Muscle of back (tissue), 11 donors: ENCODE data around the gene TSEN34. TPM values are rescaled to one million over a fixed set of nuclear protein-coding genes. Genes with fewer than 3 reads are reported as not detected.
A peak's percentile ranks its signal among the peaks of the same experiment; 100 is the strongest.
"Not testable (repeated sequence)": the region's sequence is repeated elsewhere in the genome, so short reads cannot be mapped to it uniquely, and the experiment has no call there.

Experiments
- DNase-seq, 3 donors: peaks; one replicate each; pipeline versions ENCODE4 v3.0.0 to v3.0.0-alpha.2; 2013
- polyA plus RNA-seq, 10 donors: library from polyadenylated mRNA; unstranded; fragments of 120-200 nt; gene quantifications; one replicate each; pipeline ENCODE4 v1.2.1, GENCODE V29; 2013; ENCODE audit not compliant: insufficient read length in 10 of 10

Gene TSEN34
- polyA plus RNA-seq, 10 donors: 20.8 to 37.2 (median 30.6) TPM

- no peak for DNase-seq
Observed at GRCh38 chr19:54230031-54230430, 38.9 kb downstream of the TSEN34 start.

GRCh38 chr19:54231077-54231931 is 40.2 kb downstream of the TSEN34 start:
- DNase-seq: peak; percentile 52 to 77 (median 73)

GRCh38 chr19:54233941-54234340 is 42.8 kb downstream of the TSEN34 start:
- no peak for DNase-seq

DNA sequence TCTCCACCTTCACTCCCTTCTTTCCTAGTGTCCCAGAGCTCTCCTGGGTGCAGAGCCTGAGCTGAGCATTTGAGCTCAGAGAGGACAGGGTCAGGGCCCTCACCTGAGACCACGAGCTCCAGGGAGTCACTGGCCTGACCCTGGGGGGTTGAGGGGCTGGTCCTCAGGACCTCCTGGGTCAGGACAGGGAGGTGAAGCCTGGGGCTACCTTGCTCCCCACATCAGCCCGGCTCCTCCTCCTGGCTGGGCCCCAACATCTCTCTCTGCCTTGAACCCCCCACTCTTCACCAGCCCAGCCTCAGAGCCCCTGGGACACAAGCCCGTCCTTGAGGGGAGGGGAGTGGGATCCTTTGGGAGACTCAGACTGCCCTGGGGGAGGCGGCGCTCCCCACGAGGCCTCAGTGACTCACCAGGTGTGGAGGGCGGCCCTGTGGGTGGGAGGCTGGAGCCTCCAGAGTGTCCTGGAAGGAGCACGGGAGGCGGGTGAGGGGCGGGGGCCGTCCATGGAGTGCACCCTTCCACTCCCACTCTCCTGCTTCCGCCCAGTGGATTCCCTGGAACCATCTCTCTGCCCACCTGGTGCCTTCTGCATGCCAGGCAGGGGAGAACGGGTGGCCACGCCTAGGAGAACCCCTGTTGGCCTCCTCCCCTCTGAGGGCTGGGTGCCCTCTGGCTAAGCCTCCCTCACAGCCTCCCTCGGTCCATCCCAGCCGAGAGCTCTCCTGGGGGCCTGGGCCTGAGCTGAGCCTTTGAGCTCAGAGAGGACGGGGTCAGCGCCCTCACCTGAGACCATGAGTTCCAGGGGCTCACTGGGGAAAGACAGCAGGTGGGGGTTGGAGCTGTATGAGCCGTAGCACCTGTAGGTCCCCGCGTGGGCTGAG is 48.6 kb downstream of the TSEN34 start:
- not testable (repeated sequence) for DNase-seq

DNA sequence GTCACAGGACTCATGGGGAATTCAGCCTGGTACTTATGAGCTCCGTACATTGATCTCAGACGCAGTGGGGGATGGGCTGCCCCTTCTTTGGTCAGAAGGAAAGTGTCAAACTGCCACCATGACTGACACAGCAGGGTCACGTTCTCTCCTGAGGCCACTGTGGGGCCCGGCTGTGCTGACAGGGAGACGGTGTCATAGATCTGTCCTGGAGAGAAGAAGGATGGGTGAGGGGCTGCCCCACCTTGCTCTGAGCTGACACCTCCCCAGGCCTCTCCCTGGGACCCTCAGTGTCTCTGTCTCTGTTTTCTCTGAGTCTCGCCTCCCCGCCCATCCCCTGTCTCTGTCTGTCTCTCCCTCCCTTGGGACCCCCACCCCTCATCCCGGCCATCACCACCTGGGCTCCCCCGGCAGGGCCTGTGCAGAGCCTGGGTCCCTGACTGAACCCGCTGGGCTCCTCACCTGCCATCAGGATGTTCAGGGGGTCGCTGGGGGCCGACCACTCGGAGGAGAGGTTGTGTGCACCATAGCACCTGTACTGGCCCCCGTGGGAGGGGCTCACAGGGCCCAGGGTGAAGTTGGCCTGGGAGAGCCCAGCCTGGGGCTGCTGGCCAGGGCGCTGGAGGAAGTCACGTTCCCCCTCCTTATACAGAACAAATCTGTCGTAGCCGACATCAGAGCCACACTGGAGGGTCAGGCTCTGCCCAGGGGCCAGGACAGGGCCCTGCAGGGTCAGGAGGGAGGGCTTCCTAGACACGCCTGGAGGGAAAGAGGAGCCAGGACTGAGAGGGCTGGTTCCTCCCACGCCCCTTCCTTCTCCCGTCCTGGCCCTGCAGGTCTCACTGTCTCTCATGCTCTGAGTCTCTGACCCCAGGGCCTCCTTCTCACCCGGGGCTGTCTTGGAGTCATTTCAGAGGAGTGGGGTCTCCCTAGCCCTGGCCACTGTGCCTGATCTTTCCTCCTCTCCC is 49.5 kb downstream of the TSEN34 start:
- DNase-seq: not testable (repeated sequence)

- DNase-seq: not testable (repeated sequence)
Observed at GRCh38 chr19:54242234-54242633, 51.1 kb downstream of the TSEN34 start.

DNA sequence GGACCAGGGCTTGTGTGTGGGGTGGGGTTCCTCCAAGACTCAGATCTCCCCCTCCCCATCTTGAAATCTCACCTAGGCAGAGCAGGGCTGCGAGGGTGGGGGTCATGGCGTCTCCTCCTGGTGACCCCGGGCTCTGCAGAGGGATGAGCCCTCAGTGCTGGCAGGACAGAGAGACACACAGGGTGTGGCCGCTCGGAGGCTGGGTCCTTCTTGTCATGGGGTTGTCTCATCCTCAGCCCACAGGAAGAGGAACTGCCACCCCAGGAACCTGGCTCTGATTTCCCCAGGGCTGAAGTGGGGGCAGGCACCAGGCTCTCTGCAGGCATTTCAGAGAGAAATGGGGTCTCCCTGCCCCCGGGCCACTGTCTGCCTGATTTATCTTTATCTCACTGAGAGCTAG is 51.5 kb downstream of the TSEN34 start, which contains the start of gene LILRA6:
Gene LILRA6 (minus strand): TSS at position 145 of the 400 bp plus-strand sequence.
- not testable (repeated sequence) for DNase-seq

DNA sequence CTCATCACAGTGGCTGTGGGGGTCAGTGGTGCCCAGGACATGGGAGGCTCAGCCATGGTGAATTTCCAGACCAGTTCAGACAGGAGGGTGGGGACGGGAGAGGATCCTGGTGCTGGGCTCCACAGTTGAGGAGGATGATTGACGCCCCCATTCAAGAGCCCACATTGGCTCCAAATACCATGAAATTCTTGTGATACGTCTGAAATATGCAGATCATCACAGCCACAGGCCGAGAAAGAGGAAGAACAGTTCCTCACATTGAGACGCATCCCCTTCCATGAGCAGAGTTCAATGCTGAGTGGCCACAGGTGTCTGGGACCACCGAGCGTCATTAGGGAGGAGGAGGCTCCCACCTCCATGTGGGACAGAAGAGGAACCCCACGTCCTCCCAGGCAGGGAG is 52.7 kb downstream of the TSEN34 start:
- not testable (repeated sequence) for DNase-seq

Other genes with a start within 250 kb of the TSEN34 start
- gene CACNG8, start 228.4 kb upstream of the TSEN34 start, polyA plus RNA-seq: 1 to 10 TPM in 1 of 10 donors, under 1 TPM in 9; 0.39 to 1.0 (median 0.55) TPM
- gene CACNG6, start 199.7 kb upstream of the TSEN34 start, polyA plus RNA-seq: 10 to 100 TPM; 21.1 to 29.6 (median 22.9) TPM
- under 1 TPM in 2 of 10 donors, not detected in 8; 0.22 to 0.35 TPM for gene VSTM1, start 127.4 kb upstream of the TSEN34 start, polyA plus RNA-seq
- gene TARM1, start 109.9 kb upstream of the TSEN34 start, polyA plus RNA-seq: not detected
- gene OSCAR, start 90.5 kb upstream of the TSEN34 start, polyA plus RNA-seq: under 1 TPM; 0.11 to 0.54 (median 0.43) TPM
- 100 to 1,000 TPM in 5 of 10 donors, 10 to 100 TPM in 5; 76.3 to 116 (median 98.6) TPM for gene NDUFA3, start 88.5 kb upstream of the TSEN34 start, polyA plus RNA-seq
- 10 to 100 TPM in 9 of 10 donors, 1 to 10 TPM in 1; 9.8 to 17.7 (median 13.4) TPM for gene TFPT, start 75.7 kb upstream of the TSEN34 start, polyA plus RNA-seq
- 10 to 100 TPM; 35.0 to 52.0 (median 45.4) TPM for gene PRPF31, start 75.6 kb upstream of the TSEN34 start, polyA plus RNA-seq
- 10 to 100 TPM; 30.0 to 46.6 (median 35.3) TPM for gene CNOT3, start 53.5 kb upstream of the TSEN34 start, polyA plus RNA-seq
- 10 to 100 TPM in 1 of 10 donors, 1 to 10 TPM in 9; 5.7 to 10.3 (median 7.9) TPM for gene LENG1, start 31.6 kb upstream of the TSEN34 start, polyA plus RNA-seq
- 1 to 10 TPM; 1.3 to 4.5 (median 3.0) TPM for gene TMC4, start 18.1 kb upstream of the TSEN34 start, polyA plus RNA-seq
- 10 to 100 TPM; 19.7 to 34.6 (median 28.0) TPM for gene MBOAT7, start 1.7 kb upstream of the TSEN34 start, polyA plus RNA-seq
- 1,000 to 10,000 TPM; 1,602 to 2,705 (median 2,168) TPM for gene RPS9, start 9.6 kb downstream of the TSEN34 start, polyA plus RNA-seq
- gene LILRB3, start 31.7 kb downstream of the TSEN34 start, polyA plus RNA-seq: 1 to 10 TPM in 9 of 10 donors, under 1 TPM in 1; 0.79 to 3.8 (median 2.3) TPM
- gene LILRA6, start 51.5 kb downstream of the TSEN34 start, polyA plus RNA-seq: 1 to 10 TPM; 1.1 to 2.6 (median 1.5) TPM
- gene LILRB5, start 66.0 kb downstream of the TSEN34 start, polyA plus RNA-seq: 10 to 100 TPM in 1 of 10 donors, 1 to 10 TPM in 9; 6.8 to 11.2 (median 8.9) TPM
- 1 to 10 TPM; 1.2 to 2.3 (median 1.7) TPM for gene LILRB2, start 89.8 kb downstream of the TSEN34 start, polyA plus RNA-seq
- gene LILRA5, start 121.9 kb downstream of the TSEN34 start, polyA plus RNA-seq: 1 to 10 TPM in 1 of 10 donors, under 1 TPM in 9; 0.37 to 1.1 (median 0.54) TPM
- gene LILRA4, start 147.9 kb downstream of the TSEN34 start, polyA plus RNA-seq: under 1 TPM in 2 of 10 donors, not detected in 8; 0.17 to 0.20 TPM
- 10 to 100 TPM in 1 of 10 donors, 1 to 10 TPM in 9; 5.6 to 11.0 (median 7.4) TPM for gene LAIR1, start 173.6 kb downstream of the TSEN34 start, polyA plus RNA-seq
- 1 to 10 TPM; 2.6 to 6.1 (median 3.9) TPM for gene TTYH1, start 224.2 kb downstream of the TSEN34 start, polyA plus RNA-seq